Tracheal epithelial cell (primary cell): Measurements from ENCODE around the gene POLE2. TPM values are rescaled to one million over a fixed set of nuclear protein-coding genes. Genes with fewer than 3 reads are reported as not detected.

Experiments
- total RNA-seq: library from RNA; depleted of rRNA; stranded (reverse); fragments of >200 nt; gene quantifications from 2 replicates; pipeline ENCODE4 v1.2.1, GENCODE V29; 2014

Gene POLE2
- 2.3 and 4.8 TPM in 2 replicates for total RNA-seq

GRCh38 chr14:49687942-49688700 is at the start of gene POLE2:
TSS of gene POLE2 (minus strand) at chr14:49688214. CDS start at chr14:49688203, 11 bp downstream.

GRCh38 chr14:49692811-49693734 is 5.1 kb upstream of the POLE2 start, which contains the start of gene KLHDC1:
TSS of gene KLHDC1 (plus strand) at chr14:49693120. CDS start at chr14:49693195, 75 bp downstream.

GRCh38 chr14:49634547-49635334 is 53.3 kb downstream of the POLE2 start, which contains the start of gene DNAAF2:
TSS of gene DNAAF2 (minus strand) at chr14:49635244. CDS start at chr14:49635149, 95 bp downstream.

GRCh38 chr14:49620182-49621113 is 67.6 kb downstream of the POLE2 start, which contains the start of the genes MGAT2 and RPL36AL:
TSS of gene MGAT2 (plus strand) at chr14:49620799. CDS start at chr14:49621269, 470 bp downstream.
TSS of gene RPL36AL (minus strand) at chr14:49620626. CDS start at chr14:49619104, 1,522 bp downstream.

GRCh38 chr14:49598485-49599300 is 89.3 kb downstream of the POLE2 start, which contains the start of gene LRR1:
TSS of gene LRR1 (plus strand) at chr14:49598940. CDS start at chr14:49599021, 81 bp downstream.

Other genes with a start within 250 kb of the POLE2 start
- gene RPS29, start 101.8 kb downstream of the POLE2 start, total RNA-seq = 2,980 and 6,428 TPM in 2 replicates
- 8.1 and 8.2 TPM in 2 replicates for gene LRR1, start 89.3 kb downstream of the POLE2 start, total RNA-seq
- gene RPL36AL, start 67.6 kb downstream of the POLE2 start, total RNA-seq = 250 and 268 TPM in 2 replicates
- gene MGAT2, start 67.4 kb downstream of the POLE2 start, total RNA-seq = 51.3 and 52.2 TPM in 2 replicates
- 15.9 and 16.8 TPM in 2 replicates for gene DNAAF2, start 53.0 kb downstream of the POLE2 start, total RNA-seq
- gene KLHDC1, start 4.9 kb upstream of the POLE2 start, total RNA-seq = 0.43 and 0.72 TPM in 2 replicates
- gene KLHDC2, start 79.9 kb upstream of the POLE2 start, total RNA-seq = 44.3 and 76.1 TPM in 2 replicates
- gene NEMF, start 164.6 kb upstream of the POLE2 start, total RNA-seq = 36.4 and 55.2 TPM in 2 replicates
- gene ARF6, start 204.9 kb upstream of the POLE2 start, total RNA-seq = 91.2 and 92.3 TPM in 2 replicates